ENCODE results near the gene POLD4. TPM values are rescaled to one million over a fixed set of nuclear protein-coding genes. Genes with fewer than 3 reads are reported as not detected.

The POLD4 gene
- total RNA-seq, 1 experiment from 2014 or later = 44.2 TPM

GRCh38 chr11:67351275-67352005 lies 1.9 kb downstream of the POLD4 start:
- Histone ChIP-seq H3K4me1 (ENCODE audit: control insufficient read depth in 1 of 2, insufficient read depth in 2 of 2, low read length in 2 of 2) (peaks cover 39 to 77% of the 10 kb centered on the region in 2 experiments), H3K27ac (ENCODE audit: low read depth, low read length) (peak overlapping the region; percentile 14)
- intact Hi-C loops (cut with micrococcal nuclease) = loop anchor here (1.0 to 5.0 kb wide), 3 partner anchors 31 to 155 kb away; partner anchors contain the start of gene TMEM134

More at GRCh38 chr11:67351275-67352005, 1.9 kb downstream of the POLD4 start:
- ChIA-PET POLR2A (interaction anchor here (1.1 to 8.1 kb wide), 2 partner anchors 24 to 35 kb away, joined by 3 to 210 read pairs; partner anchors contain the start of gene CLCF1), RAD21 (ENCODE audit: low non-redundant PET in 1 of 2, low total read pairs in 2 of 2, uncharacterized antibody in 2 of 2, unreplicated experiment in 2 of 2) (interaction anchor here (0.5 to 2.2 kb wide), 5 partner anchors 22 to 90 kb away, joined by 3 to 20 read pairs (median 7); partner anchors contain the start of gene CLCF1 (in 1 of the 2)), CTCF (interaction anchor here (0.6 to 16.6 kb wide), 13 partner anchors 13 to 296 kb away, joined by 3 to 456 read pairs (median 4); partner anchors contain the start of genes ANKRD13D, CLCF1, PPP1CA and RAD9A)
- TF ChIP-seq ATF3 (IDR thresholded peaks at IDR 0.05) = no peak
- peak in 2 of 3 experiments; percentile 90 to 94; a peak in 4 of 6 replicates for TF ChIP-seq CTCF (IDR thresholded peaks at IDR 0.05 in 2 of 3, conservative IDR thresholded peaks at IDR 0.05 in 1 of 3; ENCODE audit: borderline replicate concordance in 1 of 3, insufficient read depth in 1 of 3, low read depth in 2 of 3, low read length in 2 of 3)
- no peak for TF ChIP-seq RAD21 (IDR thresholded peaks at IDR 0.05; ENCODE audit: low read depth)
- TF ChIP-seq ZFX (IDR thresholded peaks at IDR 0.05) = 0 out of 2 replicates have a peak, but pooled peaks have one; percentile 19
- TF ChIP-seq FOSL1 (IDR thresholded peaks at IDR 0.05; ENCODE audit: low read depth) = no peak
- TF ChIP-seq YY1 (IDR thresholded peaks at IDR 0.05; ENCODE audit: extremely low read depth, insufficient replicate concordance, low read depth, low read length) = peak; percentile 52
- TF ChIP-seq POLR2AphosphoS5 (IDR thresholded peaks at IDR 0.05; ENCODE audit: low read depth, low read length) = peak; percentile 42; the same call in 1 of the 2 replicates
- TF ChIP-seq, protein P1, sequence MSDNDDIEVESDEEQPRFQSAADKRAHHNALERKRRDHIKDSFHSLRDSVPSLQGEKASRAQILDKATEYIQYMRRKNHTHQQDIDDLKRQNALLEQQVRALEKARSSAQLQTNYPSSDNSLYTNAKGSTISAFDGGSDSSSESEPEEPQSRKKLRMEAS (IDR thresholded peaks at IDR 0.05) = no peak
- TF ChIP-seq SRF (IDR thresholded peaks at IDR 0.05; ENCODE audit: low read depth) = no peak
- TF ChIP-seq ZBTB33 (IDR thresholded peaks at IDR 0.05; ENCODE audit: extremely low read depth, insufficient replicate concordance, low read length) = no peak
- no peaks in the 10 kb centered on the region for H3K9me3 ChIP-seq (ENCODE audit: control insufficient read depth in 1 of 2, insufficient read depth in 1 of 2, low read depth in 1 of 2, low read length in 2 of 2)
- H4K20me1 ChIP-seq (ENCODE audit: insufficient read depth) = no peaks in the 10 kb centered on the region
- H3K4me3 ChIP-seq (replicated peaks in 1 of 2; ENCODE audit: low read depth in 1 of 2, low read length in 2 of 2) = peak overlapping the region in 1 of 2 experiments; percentile 9; a peak in 1 of 4 replicates
- peak overlapping the region; percentile 41 for H3K4me2 ChIP-seq (ENCODE audit: low read length)
- no peaks in the 10 kb centered on the region for H3K27me3 ChIP-seq (ENCODE audit: insufficient read depth, low read length)
- H3K9ac ChIP-seq (ENCODE audit: low read length) = peak overlapping the region; percentile 34
- no peaks in the 10 kb centered on the region for H3K36me3 ChIP-seq (ENCODE audit: control insufficient read depth in 1 of 2, insufficient read depth in 2 of 2, low read length in 2 of 2)
- no peaks in the 10 kb centered on the region for H3K9me2 ChIP-seq (ENCODE audit: insufficient read depth)
- DNase-seq (ENCODE audit: low read depth, low spot score) (peak; percentile 62), ATAC-seq (peak; percentile 39)
- H3K79me2 ChIP-seq (ENCODE audit: insufficient read depth, low read length) = peaks cover 10% of the 10 kb centered on the region; the same call in 1 of the 2 replicates
- BruUV-seq (replicated peaks) = no TSS peak
- H2AFZ ChIP-seq (ENCODE audit: low read depth, low read length, poor library complexity, severe bottlenecking) = no peak overlapping the region
